ENCODE data around the gene MAP3K2.

Gene MAP3K2

DNA sequence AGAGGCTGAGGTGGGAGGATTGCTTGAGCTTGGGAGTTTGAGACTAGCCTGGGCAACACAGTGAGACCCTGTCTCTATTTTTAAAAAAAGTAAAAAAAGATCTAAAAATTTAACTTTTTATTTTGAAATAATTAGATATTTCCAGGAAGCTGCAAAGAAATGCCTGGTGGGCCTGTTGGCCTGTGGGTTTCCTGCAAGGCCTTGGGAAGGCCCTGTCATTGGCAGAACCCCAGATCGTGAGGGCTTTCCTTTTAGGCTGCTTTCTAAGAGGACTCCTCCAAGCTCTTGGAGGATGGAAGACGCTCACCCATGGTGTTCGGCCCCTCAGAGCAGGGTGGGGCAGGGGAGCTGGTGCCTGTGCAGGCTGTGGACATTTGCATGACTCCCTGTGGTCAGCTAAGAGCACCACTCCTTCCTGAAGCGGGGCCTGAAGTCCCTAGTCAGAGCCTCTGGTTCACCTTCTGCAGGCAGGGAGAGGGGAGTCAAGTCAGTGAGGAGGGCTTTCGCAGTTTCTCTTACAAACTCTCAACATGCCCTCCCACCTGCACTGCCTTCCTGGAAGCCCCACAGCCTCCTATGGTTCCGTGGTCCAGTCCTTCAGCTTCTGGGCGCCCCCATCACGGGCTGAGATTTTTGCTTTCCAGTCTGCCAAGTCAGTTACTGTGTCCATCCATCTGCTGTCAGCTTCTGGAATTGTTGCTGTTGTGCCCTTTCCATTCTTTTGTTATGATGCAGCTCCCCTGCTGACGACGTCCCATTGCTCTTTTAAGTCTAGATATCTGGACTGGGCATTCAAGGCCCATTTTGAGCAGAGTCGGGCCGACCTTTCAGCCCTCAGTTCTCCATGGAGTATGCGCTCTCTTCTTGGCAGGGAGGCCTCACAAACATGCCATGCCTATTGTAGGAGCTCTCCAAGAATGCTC is 37.1 kb upstream of the MAP3K2 start:
- DNase-seq (ENCODE audit: low read depth), result no peak

DNA sequence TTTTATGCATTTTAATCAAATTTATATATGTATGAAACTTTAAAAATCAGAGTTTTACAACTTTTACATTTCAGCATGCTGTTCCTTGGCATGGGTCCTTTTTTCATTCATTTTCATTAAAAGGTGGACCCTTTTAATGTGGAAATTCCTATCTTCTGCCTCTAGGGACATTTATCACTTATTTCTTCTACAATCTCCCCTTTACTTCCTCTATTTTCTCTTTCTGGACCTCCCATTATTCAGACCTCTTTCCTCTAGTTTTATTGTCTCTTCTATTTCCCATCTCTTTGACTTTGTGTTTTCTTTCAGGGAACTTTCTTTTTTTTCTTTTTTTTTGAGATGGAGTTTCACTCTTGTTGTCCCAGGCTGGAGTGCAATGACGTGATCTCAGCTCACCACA is 36.1 kb upstream of the MAP3K2 start:
- no peak overlapping the region for H3K4me3 ChIP-seq (ENCODE audit: low read depth, low read length)
- TF ChIP-seq, protein P1, sequence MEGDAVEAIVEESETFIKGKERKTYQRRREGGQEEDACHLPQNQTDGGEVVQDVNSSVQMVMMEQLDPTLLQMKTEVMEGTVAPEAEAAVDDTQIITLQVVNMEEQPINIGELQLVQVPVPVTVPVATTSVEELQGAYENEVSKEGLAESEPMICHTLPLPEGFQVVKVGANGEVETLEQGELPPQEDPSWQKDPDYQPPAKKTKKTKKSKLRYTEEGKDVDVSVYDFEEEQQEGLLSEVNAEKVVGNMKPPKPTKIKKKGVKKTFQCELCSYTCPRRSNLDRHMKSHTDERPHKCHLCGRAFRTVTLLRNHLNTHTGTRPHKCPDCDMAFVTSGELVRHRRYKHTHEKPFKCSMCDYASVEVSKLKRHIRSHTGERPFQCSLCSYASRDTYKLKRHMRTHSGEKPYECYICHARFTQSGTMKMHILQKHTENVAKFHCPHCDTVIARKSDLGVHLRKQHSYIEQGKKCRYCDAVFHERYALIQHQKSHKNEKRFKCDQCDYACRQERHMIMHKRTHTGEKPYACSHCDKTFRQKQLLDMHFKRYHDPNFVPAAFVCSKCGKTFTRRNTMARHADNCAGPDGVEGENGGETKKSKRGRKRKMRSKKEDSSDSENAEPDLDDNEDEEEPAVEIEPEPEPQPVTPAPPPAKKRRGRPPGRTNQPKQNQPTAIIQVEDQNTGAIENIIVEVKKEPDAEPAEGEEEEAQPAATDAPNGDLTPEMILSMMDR (IDR thresholded peaks at IDR 0.05; ENCODE audit: control insufficient read depth, extremely low read depth, insufficient read depth), result no peak
- DNase-seq (ENCODE audit: low read depth), result no peak

More for the DNA sequence above, 37.1 kb upstream of the MAP3K2 start:
- H3K4me3 ChIP-seq (ENCODE audit: low read depth, low read length), result no peak overlapping the region
- TF ChIP-seq, protein P1 (IDR thresholded peaks at IDR 0.05; ENCODE audit: control insufficient read depth, extremely low read depth, insufficient read depth), result no peak

DNA sequence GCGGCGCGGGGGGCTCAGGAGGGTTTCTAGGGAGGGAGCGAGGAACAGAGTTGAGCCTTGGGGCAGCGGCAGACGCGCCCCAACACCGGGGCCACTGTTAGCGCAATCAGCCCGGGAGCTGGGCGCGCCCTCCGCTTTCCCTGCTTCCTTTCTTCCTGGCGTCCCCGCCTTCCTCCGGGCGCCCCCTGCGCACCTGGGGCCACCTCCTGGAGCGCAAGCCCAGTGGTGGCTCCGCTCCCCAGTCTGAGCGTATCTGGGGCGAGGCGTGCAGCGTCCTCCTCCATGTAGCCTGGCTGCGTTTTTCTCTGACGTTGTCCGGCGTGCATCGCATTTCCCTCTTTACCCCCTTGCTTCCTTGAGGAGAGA is 35.7 kb upstream of the MAP3K2 start:
- no peak overlapping the region for H3K4me3 ChIP-seq (ENCODE audit: low read depth, low read length)
- TF ChIP-seq, protein P1 (IDR thresholded peaks at IDR 0.05; ENCODE audit: control insufficient read depth, extremely low read depth, insufficient read depth), result no peak
- no peak for DNase-seq (ENCODE audit: low read depth)

DNA sequence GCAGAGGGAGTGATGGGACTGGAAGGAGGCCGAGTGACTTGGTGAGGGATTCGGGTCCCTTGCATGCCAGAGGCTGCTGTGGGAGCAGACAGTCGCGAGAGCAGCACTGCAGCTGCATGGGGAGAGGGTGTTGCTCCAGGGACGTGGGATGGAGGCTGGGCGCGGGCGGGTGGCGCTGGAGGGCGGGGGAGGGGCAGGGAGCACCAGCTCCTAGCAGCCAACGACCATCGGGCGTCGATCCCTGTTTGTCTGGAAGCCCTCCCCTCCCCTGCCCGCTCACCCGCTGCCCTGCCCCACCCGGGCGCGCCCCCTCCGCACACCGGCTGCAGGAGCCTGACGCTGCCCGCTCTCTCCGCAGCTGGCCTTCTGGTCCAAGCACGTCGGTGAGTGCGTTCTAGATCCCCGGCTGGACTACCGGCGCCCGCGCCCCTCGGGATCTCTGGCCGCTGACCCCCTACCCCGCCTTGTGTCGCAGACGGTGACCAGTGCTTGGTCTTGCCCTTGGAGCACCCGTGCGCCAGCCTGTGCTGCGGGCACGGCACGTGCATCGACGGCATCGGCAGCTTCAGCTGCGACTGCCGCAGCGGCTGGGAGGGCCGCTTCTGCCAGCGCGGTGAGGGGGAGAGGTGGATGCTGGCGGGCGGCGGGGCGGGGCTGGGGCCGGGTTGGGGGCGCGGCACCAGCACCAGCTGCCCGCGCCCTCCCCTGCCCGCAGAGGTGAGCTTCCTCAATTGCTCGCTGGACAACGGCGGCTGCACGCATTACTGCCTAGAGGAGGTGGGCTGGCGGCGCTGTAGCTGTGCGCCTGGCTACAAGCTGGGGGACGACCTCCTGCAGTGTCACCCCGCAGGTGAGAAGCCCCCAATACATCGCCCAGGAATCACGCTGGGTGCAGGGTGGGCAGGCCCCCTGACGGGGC is 35.0 kb upstream of the MAP3K2 start:
- DNase-seq (ENCODE audit: low read depth), result no peak

DNA sequence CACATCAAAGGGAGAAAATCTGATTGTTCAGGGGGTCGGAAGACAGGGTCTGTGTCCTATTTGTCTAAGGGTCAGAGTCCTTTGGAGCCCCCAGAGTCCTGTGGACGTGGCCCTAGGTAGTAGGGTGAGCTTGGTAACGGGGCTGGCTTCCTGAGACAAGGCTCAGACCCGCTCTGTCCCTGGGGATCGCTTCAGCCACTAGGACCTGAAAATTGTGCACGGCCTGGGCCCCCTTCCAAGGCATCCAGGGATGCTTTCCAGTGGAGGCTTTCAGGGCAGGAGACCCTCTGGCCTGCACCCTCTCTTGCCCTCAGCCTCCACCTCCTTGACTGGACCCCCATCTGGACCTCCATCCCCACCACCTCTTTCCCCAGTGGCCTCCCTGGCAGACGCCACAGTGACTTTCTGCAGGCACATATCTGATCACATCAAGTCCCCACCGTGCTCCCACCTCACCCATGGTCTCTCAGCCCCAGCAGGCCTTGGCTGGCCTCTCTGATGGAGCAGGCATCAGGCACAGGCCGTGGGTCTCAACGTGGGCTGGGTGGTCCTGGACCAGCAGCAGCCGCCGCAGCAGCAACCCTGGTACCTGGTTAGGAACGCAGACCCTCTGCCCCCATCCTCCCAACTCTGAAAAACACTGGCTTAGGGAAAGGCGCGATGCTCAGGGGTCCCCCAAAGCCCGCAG is 34.2 kb upstream of the MAP3K2 start:
- TF ChIP-seq, protein P1 (IDR thresholded peaks at IDR 0.05; ENCODE audit: control insufficient read depth, extremely low read depth, insufficient read depth), result no peak
- H3K4me3 ChIP-seq (ENCODE audit: low read depth, low read length), result no peak overlapping the region
- no peak for DNase-seq (ENCODE audit: low read depth)

More for the DNA sequence above, 35.0 kb upstream of the MAP3K2 start:
- no peak overlapping the region for H3K4me3 ChIP-seq (ENCODE audit: low read depth, low read length)
- TF ChIP-seq, protein P1 (IDR thresholded peaks at IDR 0.05; ENCODE audit: control insufficient read depth, extremely low read depth, insufficient read depth), result no peak

DNA sequence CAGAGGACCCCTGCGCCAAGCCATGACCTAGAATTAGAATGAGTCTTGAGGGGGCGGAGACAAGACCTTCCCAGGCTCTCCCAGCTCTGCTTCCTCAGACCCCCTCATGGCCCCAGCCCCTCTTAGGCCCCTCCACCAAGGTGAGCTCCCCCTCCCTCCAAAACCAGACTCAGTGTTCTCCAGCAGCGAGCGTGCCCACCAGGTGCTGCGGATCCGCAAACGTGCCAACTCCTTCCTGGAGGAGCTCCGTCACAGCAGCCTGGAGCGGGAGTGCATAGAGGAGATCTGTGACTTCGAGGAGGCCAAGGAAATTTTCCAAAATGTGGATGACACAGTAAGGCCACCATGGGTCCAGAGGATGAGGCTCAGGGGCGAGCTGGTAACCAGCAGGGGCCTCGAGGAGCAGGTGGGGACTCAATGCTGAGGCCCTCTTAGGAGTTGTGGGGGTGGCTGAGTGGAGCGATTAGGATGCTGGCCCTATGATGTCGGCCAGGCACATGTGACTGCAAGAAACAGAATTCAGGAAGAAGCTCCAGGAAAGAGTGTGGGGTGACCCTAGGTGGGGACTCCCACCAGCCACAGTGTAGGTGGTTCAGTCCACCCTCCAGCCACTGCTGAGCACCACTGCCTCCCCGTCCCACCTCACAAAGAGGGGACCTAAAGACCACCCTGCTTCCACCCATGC is 33.5 kb upstream of the MAP3K2 start:
- no peak for DNase-seq (ENCODE audit: low read depth)
- TF ChIP-seq, protein P1 (IDR thresholded peaks at IDR 0.05; ENCODE audit: control insufficient read depth, extremely low read depth, insufficient read depth), result no peak
- H3K4me3 ChIP-seq (ENCODE audit: low read depth, low read length), result no peak overlapping the region

All from LNCaP clone FGC (cell line).